Measurements from ENCODE around the gene TPPP2. TPM values are rescaled to one million over a fixed set of nuclear protein-coding genes. Genes with fewer than 3 reads are reported as not detected.
A peak's percentile ranks its signal among the peaks of the same experiment; 100 is the strongest.

Gene TPPP2
- total RNA-seq, 5 donors from 2014 or later (not counting 1 experiment from before 2014, with no cell fraction given), result not detected

GRCh38 chr14:21070083-21070609 is 40.1 kb downstream of the TPPP2 start, which contains the start of gene ARHGEF40:
Gene ARHGEF40, plus strand, starts transcription at chr14:21070304. Its CDS starts 93 bp downstream, at chr14:21070397.
- Mint-ChIP-seq H3K9me3 (no peaks in the 10 kb centered on the region), H3K4me1 (peaks cover 29 to 41% (median 38%) of the 10 kb centered on the region in 3 donors), H3K27ac (peak within 1 kb of the TSS; percentile 31 to 34), H3K36me3 (no peaks in the 10 kb centered on the region), H3K4me3 (peak within 1 kb of the TSS; percentile 74 to 84 (median 76)), H3K27me3 (peaks cover 61 to 74% of the 10 kb centered on the region in 2 donors)
- ChIA-PET POLR2A (no interaction called here), CTCF (interaction anchor here (0.9 to 3.4 kb wide), 8 partner anchors 17 to 55 kb away, joined by 3 to 23 read pairs (median 4); no protein-coding TSS in a partner anchor)
- Histone ChIP-seq H3K4me1 (ENCODE audit: control insufficient read depth in 1 of 2, extremely low read depth in 1 of 2, insufficient read depth in 2 of 2, low read length in 2 of 2) (peaks cover 7 to 35% of the 10 kb centered on the region in 2 experiments), H3K27me3 (replicated peaks in 1 of 2; ENCODE audit: control insufficient read depth in 2 of 2, extremely low read depth in 1 of 2, insufficient read depth in 2 of 2, low read length in 1 of 2) (peaks cover 7 to 69% of the 10 kb centered on the region in 2 experiments), H3K9me3 (no peaks in the 10 kb centered on the region), H3K36me3 (ENCODE audit: control insufficient read depth in 2 of 2, extremely low read depth in 1 of 2, insufficient read depth in 1 of 2, low read length in 1 of 2) (no peaks in the 10 kb centered on the region), H3K4me3 (ENCODE audit: control insufficient read depth in 1 of 2, extremely low read depth in 1 of 2, low read length in 1 of 2) (peak within 1 kb of the TSS; percentile 46 to 63), H3K27ac (ENCODE audit: low read length) (no peak within 1 kb of the TSS)
- ATAC-seq (replicated peaks in 1 of 4), result peak in 3 of 4 experiments; percentile 8 to 16 (median 10)
- peak in 6 of 35 experiments; percentile 9 to 48 (median 24) for DNase-seq
- under 1% methylated on average over 62 of the region's 63 CpGs for WGBS (ENCODE audit: insufficient coverage)

DNA sequence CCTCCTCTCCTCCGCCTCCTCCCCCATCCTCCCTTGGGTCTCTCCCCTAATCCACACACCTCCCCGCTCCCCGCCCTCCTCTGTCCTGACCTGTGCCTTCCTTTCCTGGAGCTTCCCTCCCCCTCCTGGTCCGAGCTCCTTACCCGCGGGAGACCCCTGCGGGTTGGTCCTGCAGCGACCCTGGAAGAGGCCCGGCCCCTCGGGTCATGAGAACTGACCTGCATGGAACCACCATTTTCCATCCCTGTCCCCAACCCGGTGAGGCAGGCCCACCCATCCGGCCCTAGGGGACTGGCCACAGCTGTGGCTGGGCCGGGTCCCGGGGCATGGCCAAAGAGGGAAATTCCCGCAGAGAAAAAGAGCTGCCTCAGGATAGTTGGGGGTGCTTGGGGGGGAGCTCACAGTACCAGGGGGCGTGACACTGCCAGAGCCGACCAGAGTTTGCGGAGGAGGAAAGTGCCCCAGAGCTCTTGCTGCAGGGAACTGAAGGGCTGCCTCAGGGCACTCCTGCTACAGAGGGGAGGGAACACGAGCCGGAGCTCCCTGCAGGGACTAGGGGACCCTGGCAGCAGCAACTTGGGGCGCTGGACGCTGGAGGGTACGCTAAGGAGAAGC is 40.7 kb downstream of the TPPP2 start:
- ChIA-PET CTCF (interaction anchor here (0.7 to 3.4 kb wide), 11 partner anchors 17 to 62 kb away, joined by 3 to 23 read pairs (median 4); no protein-coding TSS in a partner anchor), POLR2A (interaction anchor here in 1 of 2 donors (0.5 kb wide), 1 partner anchor 41 kb away, joined by 3 read pairs; no protein-coding TSS in a partner anchor)
- peaks cover 7 to 71% of the 10 kb centered on the region in 2 experiments for H3K27me3 ChIP-seq (replicated peaks in 1 of 2; ENCODE audit: control insufficient read depth in 2 of 2, extremely low read depth in 1 of 2, insufficient read depth in 2 of 2, low read length in 1 of 2)

DNA sequence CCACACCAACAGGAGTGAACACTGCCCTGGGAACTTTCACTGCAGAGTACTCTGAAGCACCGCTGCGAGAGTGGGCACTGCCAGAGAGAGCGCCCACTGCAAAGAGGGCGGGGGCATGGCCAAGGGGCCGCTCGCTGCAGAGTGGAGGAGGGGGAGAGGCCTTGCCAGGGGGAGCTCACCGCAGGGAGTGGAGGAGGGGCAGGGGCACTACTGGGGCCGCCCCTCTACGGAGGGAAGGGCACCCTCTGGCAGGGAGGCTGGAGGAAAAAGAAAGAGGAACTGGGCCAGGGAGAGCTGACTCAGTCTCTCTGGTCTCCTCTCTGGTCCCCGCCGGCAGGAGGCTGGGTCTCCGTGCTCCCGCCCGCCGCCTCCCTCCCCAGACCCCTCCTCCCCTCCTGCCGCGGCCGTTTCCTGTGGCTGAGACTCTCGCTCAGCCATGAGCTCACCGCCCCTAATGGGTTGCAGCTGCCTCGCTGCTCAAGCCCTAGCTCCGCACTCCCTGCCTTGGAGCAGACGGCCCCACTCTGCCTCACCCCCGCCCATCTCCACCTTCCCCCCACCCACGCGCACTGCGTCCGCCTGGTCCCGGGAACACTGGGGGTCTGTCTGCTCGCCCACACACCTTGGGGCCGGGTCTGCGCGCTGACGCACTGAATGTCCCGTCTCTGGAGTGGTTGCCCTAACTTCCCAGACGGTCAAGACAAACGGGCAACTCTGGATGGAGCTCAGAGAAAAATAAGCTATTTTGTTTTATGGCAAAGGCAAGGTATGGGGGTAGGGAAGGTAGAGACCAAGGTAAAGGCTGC is 41.4 kb downstream of the TPPP2 start:
- H3K4me1 ChIP-seq (ENCODE audit: control insufficient read depth in 1 of 2, extremely low read depth in 1 of 2, insufficient read depth in 2 of 2, low read length in 2 of 2), result peaks cover 7 to 35% of the 10 kb centered on the region in 2 experiments
- DNase-seq (peak in 13 of 35 experiments; percentile 8 to 53 (median 30)), ATAC-seq (replicated peaks in 1 of 4) (peak; percentile 31 to 44 (median 40))
- no peaks in the 10 kb centered on the region for H3K36me3 Mint-ChIP-seq
- peak overlapping the region; percentile 46 to 63 for H3K4me3 ChIP-seq (ENCODE audit: control insufficient read depth in 1 of 2, extremely low read depth in 1 of 2, low read length in 1 of 2)
- ChIA-PET POLR2A (interaction anchor here (0.6 kb wide), 3 partner anchors 13 to 353 kb away, joined by 5 to 8 read pairs (median 5); no protein-coding TSS in a partner anchor), CTCF (interaction anchor here (0.6 to 3.4 kb wide), 15 partner anchors 13 to 1915 kb away, joined by 3 to 23 read pairs (median 4); partner anchors contain the start of gene RNASE8 (in 1 of the 2))
- peaks cover 54 to 64% of the 10 kb centered on the region in 2 donors for H3K27me3 Mint-ChIP-seq
- 1% methylated on average over 28 of the region's 37 CpGs for WGBS (ENCODE audit: insufficient coverage)
- H3K9me3 Mint-ChIP-seq, result no peaks in the 10 kb centered on the region
- no peak overlapping the region for H3K27ac Mint-ChIP-seq
- H3K36me3 ChIP-seq (ENCODE audit: control insufficient read depth in 2 of 2, extremely low read depth in 1 of 2, insufficient read depth in 1 of 2, low read length in 1 of 2), result no peaks in the 10 kb centered on the region
- H3K4me3 Mint-ChIP-seq, result peak overlapping the region; percentile 74 to 84 (median 76)
- H3K27ac ChIP-seq (ENCODE audit: low read length), result no peak overlapping the region
- no peaks in the 10 kb centered on the region for H3K9me3 ChIP-seq
- H3K27me3 ChIP-seq (replicated peaks in 1 of 2; ENCODE audit: control insufficient read depth in 2 of 2, extremely low read depth in 1 of 2, insufficient read depth in 2 of 2, low read length in 1 of 2), result peaks cover 7 to 68% of the 10 kb centered on the region in 2 experiments
- H3K4me1 Mint-ChIP-seq, result peaks cover 29 to 41% (median 38%) of the 10 kb centered on the region in 3 donors

More for the DNA sequence above, 40.7 kb downstream of the TPPP2 start:
- Mint-ChIP-seq H3K36me3 (no peaks in the 10 kb centered on the region), H3K4me1 (peaks cover 29 to 41% (median 38%) of the 10 kb centered on the region in 3 donors), H3K9me3 (no peaks in the 10 kb centered on the region), H3K4me3 (peak overlapping the region; percentile 74 to 84 (median 76)), H3K27me3 (peaks cover 55 to 69% of the 10 kb centered on the region in 2 donors), H3K27ac (peak overlapping the region in 1 of 2 donors; percentile 31)
- DNase-seq (peak in 6 of 35 experiments; percentile 14 to 51 (median 18)), ATAC-seq (replicated peaks in 1 of 4) (peak; percentile 21 to 38 (median 27))
- WGBS (ENCODE audit: insufficient coverage), result 2% methylated on average over 20 of the region's 23 CpGs
- no peaks in the 10 kb centered on the region for H3K9me3 ChIP-seq
- no peaks in the 10 kb centered on the region for H3K36me3 ChIP-seq (ENCODE audit: control insufficient read depth in 2 of 2, extremely low read depth in 1 of 2, insufficient read depth in 1 of 2, low read length in 1 of 2)
- H3K4me3 ChIP-seq (ENCODE audit: control insufficient read depth in 1 of 2, extremely low read depth in 1 of 2, low read length in 1 of 2), result peak overlapping the region; percentile 46 to 63
- H3K27ac ChIP-seq (ENCODE audit: low read length), result no peak overlapping the region
- peaks cover 7 to 35% of the 10 kb centered on the region in 2 experiments for H3K4me1 ChIP-seq (ENCODE audit: control insufficient read depth in 1 of 2, extremely low read depth in 1 of 2, insufficient read depth in 2 of 2, low read length in 2 of 2)

- peak overlapping the region; percentile 5 to 84 (median 74) for H3K4me3 Mint-ChIP-seq
- ATAC-seq (replicated peaks in 1 of 4), result no peak
- peaks cover 7 to 35% of the 10 kb centered on the region in 2 experiments for H3K4me1 ChIP-seq (ENCODE audit: control insufficient read depth in 1 of 2, extremely low read depth in 1 of 2, insufficient read depth in 2 of 2, low read length in 2 of 2)
- ChIA-PET CTCF (interaction anchor here (0.6 to 3.4 kb wide), 9 partner anchors 14 to 1914 kb away, joined by 3 to 23 read pairs (median 6); partner anchors contain the start of gene RNASE8 (in 1 of the 2)), POLR2A (interaction anchor here (0.6 kb wide), 3 partner anchors 12 to 354 kb away, joined by 5 to 8 read pairs (median 5); no protein-coding TSS in a partner anchor)
- no peaks in the 10 kb centered on the region for H3K9me3 Mint-ChIP-seq
- no peaks in the 10 kb centered on the region for H3K36me3 Mint-ChIP-seq
- H3K27me3 Mint-ChIP-seq, result peaks cover 48 to 58% of the 10 kb centered on the region in 2 donors
- peaks cover 7 to 68% of the 10 kb centered on the region in 2 experiments for H3K27me3 ChIP-seq (replicated peaks in 1 of 2; ENCODE audit: control insufficient read depth in 2 of 2, extremely low read depth in 1 of 2, insufficient read depth in 2 of 2, low read length in 1 of 2)
- H3K4me3 ChIP-seq (ENCODE audit: control insufficient read depth in 1 of 2, extremely low read depth in 1 of 2, low read length in 1 of 2), result no peak overlapping the region
- no peak overlapping the region for H3K27ac ChIP-seq (ENCODE audit: low read length)
- no peak for DNase-seq
- no peaks in the 10 kb centered on the region for H3K36me3 ChIP-seq (ENCODE audit: control insufficient read depth in 2 of 2, extremely low read depth in 1 of 2, insufficient read depth in 1 of 2, low read length in 1 of 2)
- H3K4me1 Mint-ChIP-seq, result peaks cover 29 to 41% (median 38%) of the 10 kb centered on the region in 3 donors
- no CpG with 5 or more reads among the region's 4 CpGs for WGBS (ENCODE audit: insufficient coverage)
- H3K27ac Mint-ChIP-seq, result no peak overlapping the region
- no peaks in the 10 kb centered on the region for H3K9me3 ChIP-seq
Measured at GRCh38 chr14:21072031-21072473, 42.0 kb downstream of the TPPP2 start.

DNA sequence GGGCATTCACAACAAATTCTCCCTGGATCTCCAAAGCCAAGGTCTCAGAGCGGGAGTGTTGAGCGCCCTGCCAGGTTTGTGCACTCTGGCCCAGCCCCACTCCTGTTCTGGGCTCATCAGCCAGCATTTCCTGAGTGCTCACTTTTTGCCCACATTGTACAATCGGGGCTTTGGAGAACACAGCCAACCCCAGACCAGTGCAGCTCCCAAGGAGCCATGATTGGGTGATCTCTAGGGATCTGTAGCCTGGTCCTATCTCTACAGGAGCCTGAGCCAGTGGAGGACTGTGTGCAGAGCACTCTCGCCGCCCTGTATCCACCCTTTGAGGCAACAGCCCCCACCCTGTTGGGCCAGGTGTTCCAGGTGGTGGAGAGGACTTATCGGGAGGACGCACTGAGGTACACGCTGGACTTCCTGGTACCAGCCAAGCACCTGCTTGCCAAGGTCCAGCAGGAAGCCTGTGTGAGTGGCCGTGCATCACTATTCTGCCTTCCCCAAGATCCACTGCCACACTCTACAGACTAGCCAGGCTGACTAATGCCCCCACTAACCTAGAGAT is 42.8 kb downstream of the TPPP2 start:
- Mint-ChIP-seq H3K27ac (no peak overlapping the region), H3K36me3 (no peaks in the 10 kb centered on the region), H3K4me3 (peak overlapping the region in 1 of 3 donors; percentile 84), H3K9me3 (no peaks in the 10 kb centered on the region), H3K4me1 (peaks cover 29 to 40% (median 38%) of the 10 kb centered on the region in 3 donors), H3K27me3 (peaks cover 40 to 51% of the 10 kb centered on the region in 2 donors)
- H3K36me3 ChIP-seq (ENCODE audit: control insufficient read depth in 2 of 2, extremely low read depth in 1 of 2, insufficient read depth in 1 of 2, low read length in 1 of 2), result no peaks in the 10 kb centered on the region
- ATAC-seq (replicated peaks in 1 of 4) (no peak), DNase-seq (no peak)
- CTCF ChIA-PET, result interaction anchor here (0.6 to 3.4 kb wide), 3 partner anchors 15 to 28 kb away, joined by 3 to 23 read pairs (median 4); partner anchors contain the start of gene TMEM253 (in 1 of the 2)
- H3K27me3 ChIP-seq (replicated peaks in 1 of 2; ENCODE audit: control insufficient read depth in 2 of 2, extremely low read depth in 1 of 2, insufficient read depth in 2 of 2, low read length in 1 of 2), result peaks cover 3 to 66% of the 10 kb centered on the region in 2 experiments
- H3K27ac ChIP-seq (ENCODE audit: low read length), result no peak overlapping the region
- H3K9me3 ChIP-seq, result no peaks in the 10 kb centered on the region
- peaks cover 7 to 35% of the 10 kb centered on the region in 2 experiments for H3K4me1 ChIP-seq (ENCODE audit: control insufficient read depth in 1 of 2, extremely low read depth in 1 of 2, insufficient read depth in 2 of 2, low read length in 2 of 2)
- POLR2A ChIA-PET, result no interaction called here
- no peak overlapping the region for H3K4me3 ChIP-seq (ENCODE audit: control insufficient read depth in 1 of 2, extremely low read depth in 1 of 2, low read length in 1 of 2)
- WGBS (ENCODE audit: insufficient coverage), result 76% methylated on average over 4 of the region's 9 CpGs
